Adrenal gland (tissue), 5 donors: Measurements from ENCODE around the gene PRDM15.

Experiments
- CTCF ChIP-seq, 6 experiments: fragments of 450-650 bp in 4 of 6; fragments of 200-600 bp in 2 of 6; sonication (generic) in 1 of 6; IDR thresholded peaks; 1 replicate in 5 of 6; 2 replicates in 1 of 6; pipeline versions ENCODE4 v1.5.1 to v1.8.0; 2016 to 2021; ENCODE audit warnings: antibody characterized with exemption in 6 of 6, mild to moderate bottlenecking in 2 of 6, moderate library complexity in 1 of 6
- POLR2A ChIP-seq, 2 donors: fragments of 450-650 bp; IDR thresholded peaks; one replicate each; pipeline ENCODE4 v1.6.1; 2017; ENCODE audit warnings: antibody characterized with exemption in 2 of 2, mild to moderate bottlenecking in 2 of 2, moderate library complexity in 1 of 2
- donor health status: DM: no; HTN: no; CAD: no.

DNA sequence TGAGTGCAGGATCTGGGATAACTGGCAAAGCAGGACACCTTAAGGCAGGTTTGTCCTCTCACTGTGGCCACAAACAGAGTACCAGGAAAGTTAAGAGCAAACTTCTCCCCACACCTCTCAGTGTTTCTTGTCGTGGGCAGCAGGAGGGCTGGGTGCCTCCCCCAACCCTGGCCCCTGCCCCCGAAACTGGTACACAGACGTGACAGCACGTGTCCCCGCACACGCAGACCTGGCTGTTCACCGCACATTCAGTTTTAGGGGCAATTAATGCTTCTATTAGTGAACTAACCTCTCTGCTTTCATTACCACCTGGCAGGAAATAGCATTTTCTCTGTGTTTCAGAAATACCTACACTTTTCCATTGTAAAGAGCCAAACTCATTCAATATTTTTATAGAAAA is 79.4 kb downstream of the PRDM15 start:
- TF ChIP-seq POLR2A (IDR thresholded peaks at IDR 0.05) (no peak), CTCF (IDR thresholded peaks at IDR 0.05) (no peak)
